HL-60 (cell line): ENCODE measurements around the gene CHMP6.

Experiments used
- POLR2AphosphoS5 ChIP-seq: IDR thresholded peaks from 2 replicates; pipeline ENCODE4 v1.6.1; 2012; ENCODE audit warnings: low read depth
- TF ChIP-seq, protein P1 (sequence below): IDR thresholded peaks from one replicate; pipeline ENCODE4 v1.5.1; 2011; ENCODE audit warnings: low read length, control low read depth, inconsistent platforms; ENCODE audit not compliant: insufficient read depth

DNA sequence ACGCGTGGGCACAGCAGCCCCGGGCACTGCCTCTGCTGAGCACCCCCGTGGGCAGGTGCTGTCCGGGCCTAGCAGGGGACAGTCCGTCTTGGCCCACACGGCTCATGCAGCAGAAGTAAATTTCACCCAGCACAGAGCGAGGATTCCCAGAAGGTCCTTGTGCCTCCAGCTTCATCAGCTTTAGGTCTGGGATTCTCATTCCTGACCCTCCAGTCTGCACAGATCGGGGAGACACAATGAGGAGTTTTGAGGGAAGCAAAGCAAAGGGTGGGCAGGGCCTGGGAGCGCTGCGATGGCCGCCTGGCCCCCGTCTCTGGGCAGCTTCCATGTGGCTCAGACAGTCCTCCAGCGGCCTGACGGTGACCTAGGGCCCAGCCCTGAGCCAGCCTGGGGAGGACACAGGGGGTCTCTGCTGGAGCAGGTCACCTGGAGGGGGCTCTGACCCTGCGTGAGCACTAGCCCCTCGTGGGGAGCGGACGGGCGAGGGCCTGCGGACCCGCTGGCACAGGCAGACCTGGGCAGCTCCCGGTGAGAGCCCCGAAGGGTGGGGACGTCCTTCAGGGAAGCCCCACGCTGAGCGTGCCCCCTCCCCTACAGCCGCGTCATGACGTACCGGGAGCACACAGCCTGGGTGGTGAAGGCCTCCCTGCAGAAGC is 30.7 kb upstream of the CHMP6 start:
- TF ChIP-seq POLR2AphosphoS5, result no peak
- TF ChIP-seq, protein P1, sequence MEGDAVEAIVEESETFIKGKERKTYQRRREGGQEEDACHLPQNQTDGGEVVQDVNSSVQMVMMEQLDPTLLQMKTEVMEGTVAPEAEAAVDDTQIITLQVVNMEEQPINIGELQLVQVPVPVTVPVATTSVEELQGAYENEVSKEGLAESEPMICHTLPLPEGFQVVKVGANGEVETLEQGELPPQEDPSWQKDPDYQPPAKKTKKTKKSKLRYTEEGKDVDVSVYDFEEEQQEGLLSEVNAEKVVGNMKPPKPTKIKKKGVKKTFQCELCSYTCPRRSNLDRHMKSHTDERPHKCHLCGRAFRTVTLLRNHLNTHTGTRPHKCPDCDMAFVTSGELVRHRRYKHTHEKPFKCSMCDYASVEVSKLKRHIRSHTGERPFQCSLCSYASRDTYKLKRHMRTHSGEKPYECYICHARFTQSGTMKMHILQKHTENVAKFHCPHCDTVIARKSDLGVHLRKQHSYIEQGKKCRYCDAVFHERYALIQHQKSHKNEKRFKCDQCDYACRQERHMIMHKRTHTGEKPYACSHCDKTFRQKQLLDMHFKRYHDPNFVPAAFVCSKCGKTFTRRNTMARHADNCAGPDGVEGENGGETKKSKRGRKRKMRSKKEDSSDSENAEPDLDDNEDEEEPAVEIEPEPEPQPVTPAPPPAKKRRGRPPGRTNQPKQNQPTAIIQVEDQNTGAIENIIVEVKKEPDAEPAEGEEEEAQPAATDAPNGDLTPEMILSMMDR, result no peak
